Measurements from ENCODE around the gene WRNIP1. TPM values are rescaled to one million over a fixed set of nuclear protein-coding genes. Genes with fewer than 3 reads are reported as not detected.

Gene WRNIP1
- total and polyA plus RNA-seq, 2 of the 4 experiments (the other 2 are of a cell fraction), result 43.7 to 47.1 TPM

- POLR2A ChIA-PET (ENCODE audit: unreplicated experiment), result no interaction called here
- Histone ChIP-seq H3K27ac (ENCODE audit: insufficient read depth, low read length) (no peak overlapping the region), H4K91ac (ENCODE audit: insufficient read depth, low read depth, low read length) (no peak overlapping the region), H3K9me1 (ENCODE audit: insufficient read depth, low read length) (no peaks in the 10 kb centered on the region; the same call in 1 of the 2 replicates), H2BK20ac (ENCODE audit: low read depth, low read length) (no peak overlapping the region), H4K20me1 (ENCODE audit: insufficient read depth, low read length) (no peaks in the 10 kb centered on the region; the same call in 1 of the 2 replicates), H2AFZ (replicated peaks; ENCODE audit: low read length, poor library complexity) (no peak overlapping the region), H2AK5ac (ENCODE audit: low read depth, low read length) (no peak overlapping the region), H3K23ac (ENCODE audit: low read depth, low read length) (no peak overlapping the region), H3K27me3 (ENCODE audit: control insufficient read depth, insufficient read depth, low read length) (no peaks in the 10 kb centered on the region), H3K14ac (replicated peaks; ENCODE audit: low read depth, low read length) (no peak overlapping the region), H3K79me1 (ENCODE audit: low read depth in 1 of 2, low read length in 2 of 2) (no peaks in the 10 kb centered on the region; a peak in 1 of 4 replicates), H4K5ac (ENCODE audit: low read depth, low read length) (no peak overlapping the region), H3K4me3 (ENCODE audit: insufficient read depth, low read depth, low read length) (no peak overlapping the region), H3K56ac (ENCODE audit: extremely low read depth, insufficient read depth, low read length) (no peak overlapping the region), H2BK15ac (ENCODE audit: low read depth, low read length) (no peak overlapping the region), H3K9ac (ENCODE audit: low read depth, low read length) (no peak overlapping the region), H3K36me3 (ENCODE audit: control insufficient read depth, insufficient read depth, low read length) (no peaks in the 10 kb centered on the region), H2BK120ac (ENCODE audit: low read depth, low read length) (no peak overlapping the region), H3K4ac (ENCODE audit: low read depth, low read length) (no peak overlapping the region), H2AK9ac (replicated peaks; ENCODE audit: low read depth, low read length, poor library complexity) (no peak overlapping the region), H3K9me3 (ENCODE audit: control insufficient read depth, insufficient read depth, low read length) (no peaks in the 10 kb centered on the region), H2BK5ac (ENCODE audit: low read depth, low read length, poor library complexity, severe bottlenecking) (no peak overlapping the region), H3K4me2 (ENCODE audit: low read depth, low read length) (no peak overlapping the region), H3K18ac (ENCODE audit: low read depth, low read length) (no peak overlapping the region), H3K4me1 (ENCODE audit: control insufficient read depth, insufficient read depth, low read length) (peaks cover 7% of the 10 kb centered on the region), H4K8ac (ENCODE audit: low read depth in 2 of 2, low read length in 2 of 2) (no peak overlapping the region)
- no peak for TF ChIP-seq NFE2L2 (IDR thresholded peaks at IDR 0.05; ENCODE audit: low read depth, low read length)
- TF ChIP-seq MXI1 (IDR thresholded peaks at IDR 0.05; ENCODE audit: borderline replicate concordance, low read depth, low read length), result no peak
- no peak for TF ChIP-seq CEBPB (IDR thresholded peaks at IDR 0.05; ENCODE audit: low read depth, low read length)
- no peak for TF ChIP-seq CTCF (conservative IDR thresholded peaks at IDR 0.05; ENCODE audit: low read depth, low read length)
- no peak for TF ChIP-seq ELK1 (IDR thresholded peaks at IDR 0.05; ENCODE audit: borderline replicate concordance, low read depth, low read length)
- TF ChIP-seq POLR2A (IDR thresholded peaks at IDR 0.05; ENCODE audit: low read depth, low read length), result no peak
- no peak for TF ChIP-seq MAFK (IDR thresholded peaks at IDR 0.05; ENCODE audit: low read depth, low read length)
- TF ChIP-seq BHLHE40 (IDR thresholded peaks at IDR 0.05; ENCODE audit: low read depth, low read length), result no peak
- no peak for TF ChIP-seq USF2 (IDR thresholded peaks at IDR 0.05; ENCODE audit: low read depth, low read length)
- no peak for TF ChIP-seq FOS (IDR thresholded peaks at IDR 0.05; ENCODE audit: low read depth, low read length)
- no peak for TF ChIP-seq SMC3 (IDR thresholded peaks at IDR 0.05; ENCODE audit: low read depth, low read length)
- no peak for TF ChIP-seq MAZ (IDR thresholded peaks at IDR 0.05; ENCODE audit: borderline replicate concordance, low read depth, low read length)
- 100% methylated on average over 1 of the region's 5 CpGs; no CpG with 5 or more reads in 1 of the 2 experiments for WGBS, 2 experiments (ENCODE audit: extremely low coverage in 2 of 2, insufficient read length in 1 of 2)
- intact Hi-C loops (cut with micrococcal nuclease), result no loop called here
- dilution Hi-C loops (cut with HindIII; ENCODE audit: low sequenced_read_pairs, unreplicated experiment), result no loop called here
- in situ Hi-C loops (cut with MboI; ENCODE audit: low sequenced_read_pairs), result loop anchor here (10.0 kb wide), 1 partner anchor 1158 kb away; no protein-coding TSS in a partner anchor
- CTCF ChIA-PET, result no interaction called here
- DNase-seq, result no peak
- no TSS peak for BruUV-seq (replicated peaks)
- ATAC-seq (ENCODE audit: low read depth), result no peak
Measured at GRCh38 chr6:2752477-2753109, 12.6 kb upstream of the WRNIP1 start.

All from IMR-90 (cell line).